K562 (cell line): ENCODE measurements around the gene CEACAM7. TPM values are rescaled to one million over a fixed set of nuclear protein-coding genes. Genes with fewer than 3 reads are reported as not detected.

Experiments used
- ARHGAP35 ChIP-seq: fragments of 450-650 bp; IDR thresholded peaks from 2 replicates; pipeline ENCODE4 v1.6.1; 2018; ENCODE audit not compliant: partially characterized antibody
- BACH1 ChIP-seq: fragments of 200-800 bp; sonication (Bioruptor generic); IDR thresholded peaks from 2 replicates; pipeline ENCODE4 v1.6.1; 2016; ENCODE audit warnings: missing genetic modification characterization, missing compliant biosample characterization
- CEBPG ChIP-seq, 3 experiments: fragments of 200-800 bp in 1 of 3; sonication (Bioruptor generic) in 1 of 3; sonication (generic) in 1 of 3; formaldehyde crosslinking in 1 of 3; IDR thresholded peaks in 2 of 3; conservative IDR thresholded peaks in 1 of 3; 2 replicates each; pipeline versions ENCODE4 v1.6.1 to v1.8.0; 2016 to 2022; ENCODE audit warnings: missing compliant biosample characterization in 2 of 3, missing genetic modification characterization in 2 of 3, mild to moderate bottlenecking in 1 of 3, missing genetic modification reagents in 1 of 3
- DIDO1 ChIP-seq: fragments of 450-650 bp; IDR thresholded peaks from 2 replicates; pipeline ENCODE4 v1.6.1; 2016; ENCODE audit warnings: low read depth, missing biosample characterization, missing genetic modification characterization
- EGR1 ChIP-seq: fragments of 450-650 bp; conservative IDR thresholded peaks from 2 replicates; pipeline ENCODE4 v1.6.1; 2017; ENCODE audit warnings: mild to moderate bottlenecking
- EWSR1 ChIP-seq: fragments of 450-650 bp; IDR thresholded peaks from 2 replicates; pipeline ENCODE4 v1.6.1; 2018; ENCODE audit warnings: borderline replicate concordance, mild to moderate bottlenecking, low read depth, moderate library complexity; ENCODE audit not compliant: partially characterized antibody
- FIP1L1 ChIP-seq: fragments of 200-400 bp; formaldehyde crosslinking; IDR thresholded peaks from 2 replicates; pipeline ENCODE4 v1.6.1; 2018; ENCODE audit warnings: mild to moderate bottlenecking, low read depth, low read length; ENCODE audit not compliant: poor library complexity, severe bottlenecking
- FOXK1 ChIP-seq: sonication (generic); formaldehyde crosslinking; IDR thresholded peaks from 2 replicates; pipeline ENCODE4 v1.8.0; 2022; ENCODE audit warnings: missing genetic modification reagents, mild to moderate bottlenecking, borderline replicate concordance
- HDAC2 ChIP-seq: fragments of 450-650 bp; IDR thresholded peaks from 2 replicates; pipeline ENCODE4 v1.6.1; 2016; ENCODE audit warnings: mild to moderate bottlenecking
- HDGF ChIP-seq: fragments of 450-650 bp; IDR thresholded peaks from 2 replicates; pipeline ENCODE4 v1.6.1; 2016
- HNRNPUL1 ChIP-seq: fragments of 200-400 bp; formaldehyde crosslinking; IDR thresholded peaks from 2 replicates; pipeline ENCODE4 v1.6.1; 2017; ENCODE audit warnings: low read length
- KDM1A ChIP-seq, 2 experiments: fragments of 450-650 bp; IDR thresholded peaks; 2 replicates each; pipeline ENCODE4 v1.6.1; 2016; ENCODE audit warnings: mild to moderate bottlenecking in 2 of 2
- NFRKB ChIP-seq: fragments of 450-650 bp; IDR thresholded peaks from 2 replicates; pipeline ENCODE4 v1.6.1; 2016; ENCODE audit warnings: low read depth
- NR4A1 ChIP-seq, 2 experiments: fragments of 250-450 bp in 1 of 2; fragments of 450-650 bp in 1 of 2; sonication (Bioruptor Pico) in 1 of 2; IDR thresholded peaks; 2 replicates each; pipeline versions ENCODE4 v1.4.0 to v1.6.1; 2016 to 2020; ENCODE audit warnings: mild to moderate bottlenecking in 2 of 2, missing compliant biosample characterization in 1 of 2, missing genetic modification characterization in 1 of 2, moderate library complexity in 1 of 2
- PCBP1 ChIP-seq: fragments of 200-400 bp; formaldehyde crosslinking; IDR thresholded peaks from 2 replicates; pipeline ENCODE4 v1.6.1; 2018; ENCODE audit warnings: mild to moderate bottlenecking, low read depth, low read length; ENCODE audit not compliant: poor library complexity, severe bottlenecking
- PCBP2 ChIP-seq: fragments of 200-400 bp; formaldehyde crosslinking; IDR thresholded peaks from 2 replicates; pipeline ENCODE4 v1.6.1; 2018; ENCODE audit warnings: low read length, low read depth, mild to moderate bottlenecking, moderate library complexity; ENCODE audit not compliant: poor library complexity, severe bottlenecking
- PHF20 ChIP-seq: fragments of 450-650 bp; IDR thresholded peaks from 2 replicates; pipeline ENCODE4 v1.6.1; 2018; ENCODE audit not compliant: partially characterized antibody
- RCOR1 ChIP-seq, 2 experiments: IDR thresholded peaks; 2 replicates each; pipeline ENCODE4 v1.6.1; 2012; ENCODE audit warnings: low read depth in 2 of 2, low read length in 2 of 2, borderline replicate concordance in 1 of 2, improper control_type of control experiment in 1 of 2
- ZNF347 ChIP-seq: fragments of 450-650 bp; formaldehyde crosslinking; IDR thresholded peaks from 2 replicates; pipeline ENCODE4 v1.4.0; 2020; ENCODE audit warnings: low read depth, mild to moderate bottlenecking, moderate library complexity
- ZNF444 ChIP-seq: fragments of 250-450 bp; sonication (Bioruptor Pico); IDR thresholded peaks from 2 replicates; pipeline ENCODE4 v1.4.0; 2020; ENCODE audit warnings: mild to moderate bottlenecking, moderate library complexity
- ZNF586 ChIP-seq: fragments of 450-650 bp; formaldehyde crosslinking; conservative IDR thresholded peaks from 2 replicates; pipeline ENCODE4 v1.4.0; 2020; ENCODE audit warnings: mild to moderate bottlenecking, moderate library complexity
- ZSCAN29 ChIP-seq: fragments of 450-650 bp; IDR thresholded peaks from 2 replicates; pipeline ENCODE4 v1.6.1; 2017
- polyA plus RNA-seq, 8 experiments: library from polyadenylated mRNA; depleted of rRNA in 4 of 8; stranded (reverse) in 5 of 8; unstranded in 3 of 8; fragments of >200 nt; fragmentation: Nextera tagmentation in 2 of 8; fragmentation: Illumina TruSeq in 1 of 8; extraction: Ambion mirVana in 2 of 8; extraction: Trizol in 1 of 8; gene quantifications; 2 replicates each; pipeline versions ENCODE4 v1.2.1 to v1.2.3, GENCODE V29; 2011 to 2014; ENCODE audit warnings: inconsistent platforms in 1 of 8, missing spikeins in 1 of 8
- total RNA-seq, 7 experiments: library from RNA; depleted of rRNA in 6 of 7; stranded (reverse); fragments of >200 nt in 6 of 7; fragmentation: Illumina TruSeq in 2 of 7; extraction: Trizol in 2 of 7; gene quantifications; 2 replicates each; pipeline versions ENCODE4 v1.2.1 to v1.2.3, GENCODE V29; 2011 to 2021; ENCODE audit warnings: low replicate concordance in 1 of 7
- TF ChIP-seq, protein P1 (sequence below): fragments of 450-650 bp; IDR thresholded peaks from 2 replicates; pipeline ENCODE4 v1.7.1; 2018; ENCODE audit warnings: mild to moderate bottlenecking, low read depth; ENCODE audit not compliant: partially characterized antibody
- TF ChIP-seq, protein P2 (sequence below): fragments of 250-450 bp; sonication (Bioruptor Pico); IDR thresholded peaks from 2 replicates; pipeline ENCODE4 v1.5.0; 2021

The CEACAM7 gene
- total and polyA plus RNA-seq, 9 of the 15 experiments (the other 6 are each of a cell fraction or from before 2014, with no cell fraction given), result not detected

DNA sequence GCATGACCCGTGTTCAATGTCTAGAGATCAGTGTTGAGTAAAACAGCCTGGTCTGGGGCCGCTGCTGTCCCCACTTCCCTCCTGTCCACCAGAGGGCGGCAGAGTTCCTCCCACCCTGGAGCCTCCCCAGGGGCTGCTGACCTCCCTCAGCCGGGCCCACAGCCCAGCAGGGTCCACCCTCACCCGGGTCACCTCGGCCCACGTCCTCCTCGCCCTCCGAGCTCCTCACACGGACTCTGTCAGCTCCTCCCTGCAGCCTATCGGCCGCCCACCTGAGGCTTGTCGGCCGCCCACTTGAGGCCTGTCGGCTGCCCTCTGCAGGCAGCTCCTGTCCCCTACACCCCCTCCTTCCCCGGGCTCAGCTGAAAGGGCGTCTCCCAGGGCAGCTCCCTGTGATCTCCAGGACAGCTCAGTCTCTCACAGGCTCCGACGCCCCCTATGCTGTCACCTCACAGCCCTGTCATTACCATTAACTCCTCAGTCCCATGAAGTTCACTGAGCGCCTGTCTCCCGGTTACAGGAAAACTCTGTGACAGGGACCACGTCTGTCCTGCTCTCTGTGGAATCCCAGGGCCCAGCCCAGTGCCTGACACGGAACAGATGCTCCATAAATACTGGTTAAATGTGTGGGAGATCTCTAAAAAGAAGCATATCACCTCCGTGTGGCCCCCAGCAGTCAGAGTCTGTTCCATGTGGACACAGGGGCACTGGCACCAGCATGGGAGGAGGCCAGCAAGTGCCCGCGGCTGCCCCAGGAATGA is 18.9 kb upstream of the CEACAM7 start (continued):
- TF ChIP-seq, protein P1, sequence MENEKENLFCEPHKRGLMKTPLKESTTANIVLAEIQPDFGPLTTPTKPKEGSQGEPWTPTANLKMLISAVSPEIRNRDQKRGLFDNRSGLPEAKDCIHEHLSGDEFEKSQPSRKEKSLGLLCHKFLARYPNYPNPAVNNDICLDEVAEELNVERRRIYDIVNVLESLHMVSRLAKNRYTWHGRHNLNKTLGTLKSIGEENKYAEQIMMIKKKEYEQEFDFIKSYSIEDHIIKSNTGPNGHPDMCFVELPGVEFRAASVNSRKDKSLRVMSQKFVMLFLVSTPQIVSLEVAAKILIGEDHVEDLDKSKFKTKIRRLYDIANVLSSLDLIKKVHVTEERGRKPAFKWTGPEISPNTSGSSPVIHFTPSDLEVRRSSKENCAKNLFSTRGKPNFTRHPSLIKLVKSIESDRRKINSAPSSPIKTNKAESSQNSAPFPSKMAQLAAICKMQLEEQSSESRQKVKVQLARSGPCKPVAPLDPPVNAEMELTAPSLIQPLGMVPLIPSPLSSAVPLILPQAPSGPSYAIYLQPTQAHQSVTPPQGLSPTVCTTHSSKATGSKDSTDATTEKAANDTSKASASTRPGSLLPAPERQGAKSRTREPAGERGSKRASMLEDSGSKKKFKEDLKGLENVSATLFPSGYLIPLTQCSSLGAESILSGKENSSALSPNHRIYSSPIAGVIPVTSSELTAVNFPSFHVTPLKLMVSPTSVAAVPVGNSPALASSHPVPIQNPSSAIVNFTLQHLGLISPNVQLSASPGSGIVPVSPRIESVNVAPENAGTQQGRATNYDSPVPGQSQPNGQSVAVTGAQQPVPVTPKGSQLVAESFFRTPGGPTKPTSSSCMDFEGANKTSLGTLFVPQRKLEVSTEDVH, result peak; percentile 60
- TF ChIP-seq DIDO1, result no peak
- TF ChIP-seq NFRKB, result no peak
- 0 out of 2 replicates have a peak, but pooled peaks have one; percentile 22 for TF ChIP-seq ZSCAN29
- no peak for TF ChIP-seq RCOR1 (IDR thresholded peaks at IDR 0.05; ENCODE audit: borderline replicate concordance in 1 of 2, low read depth in 2 of 2, low read length in 2 of 2)
- TF ChIP-seq ZNF586 (CRISPR knock-in tag), result no peak
- no peak for TF ChIP-seq EWSR1
- no peak for TF ChIP-seq KDM1A (IDR thresholded peaks at IDR 0.05)
- TF ChIP-seq PCBP2, result no peak
- no peak for TF ChIP-seq NR4A1 (CRISPR knock-in tag; IDR thresholded peaks at IDR 0.05)
- TF ChIP-seq NR4A1 (tag; IDR thresholded peaks at IDR 0.05), result no peak
- TF ChIP-seq FOXK1 (CRISPR knock-in tag), result no peak
- TF ChIP-seq PCBP1, result no peak
- TF ChIP-seq CEBPG (CRISPR knock-in tag; IDR thresholded peaks at IDR 0.05), result no peak
- no peak for TF ChIP-seq CEBPG (tag; conservative IDR thresholded peaks at IDR 0.05 in 1 of 2, IDR thresholded peaks at IDR 0.05 in 1 of 2)
- TF ChIP-seq PHF20, result no peak
- TF ChIP-seq, protein P2, sequence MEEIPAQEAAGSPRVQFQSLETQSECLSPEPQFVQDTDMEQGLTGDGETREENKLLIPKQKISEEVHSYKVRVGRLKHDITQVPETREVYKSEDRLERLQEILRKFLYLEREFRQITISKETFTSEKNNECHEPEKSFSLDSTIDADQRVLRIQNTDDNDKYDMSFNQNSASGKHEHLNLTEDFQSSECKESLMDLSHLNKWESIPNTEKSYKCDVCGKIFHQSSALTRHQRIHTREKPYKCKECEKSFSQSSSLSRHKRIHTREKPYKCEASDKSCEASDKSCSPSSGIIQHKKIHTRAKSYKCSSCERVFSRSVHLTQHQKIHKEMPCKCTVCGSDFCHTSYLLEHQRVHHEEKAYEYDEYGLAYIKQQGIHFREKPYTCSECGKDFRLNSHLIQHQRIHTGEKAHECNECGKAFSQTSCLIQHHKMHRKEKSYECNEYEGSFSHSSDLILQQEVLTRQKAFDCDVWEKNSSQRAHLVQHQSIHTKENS (CRISPR knock-in tag), result no peak
- no peak for TF ChIP-seq ARHGAP35
- TF ChIP-seq HNRNPUL1, result no peak
- TF ChIP-seq HDGF, result no peak
- TF ChIP-seq HDAC2, result peak; percentile 68; the same call in 1 of the 2 replicates
- TF ChIP-seq EGR1, result peak; percentile 94
- no peak for TF ChIP-seq BACH1 (tag)
- TF ChIP-seq ZNF444 (CRISPR knock-in tag), result no peak
- no peak for TF ChIP-seq ZNF347 (CRISPR knock-in tag)
- peak; percentile 37 for TF ChIP-seq FIP1L1
